Right forelimb (tissue), 1 donor: Measurements from ENCODE around the gene ZNF70.

Experiments
- DNase-seq: peaks from one replicate; pipeline ENCODE4 v3.0.0-alpha.2; 2018

ZNF70 gene

DNA sequence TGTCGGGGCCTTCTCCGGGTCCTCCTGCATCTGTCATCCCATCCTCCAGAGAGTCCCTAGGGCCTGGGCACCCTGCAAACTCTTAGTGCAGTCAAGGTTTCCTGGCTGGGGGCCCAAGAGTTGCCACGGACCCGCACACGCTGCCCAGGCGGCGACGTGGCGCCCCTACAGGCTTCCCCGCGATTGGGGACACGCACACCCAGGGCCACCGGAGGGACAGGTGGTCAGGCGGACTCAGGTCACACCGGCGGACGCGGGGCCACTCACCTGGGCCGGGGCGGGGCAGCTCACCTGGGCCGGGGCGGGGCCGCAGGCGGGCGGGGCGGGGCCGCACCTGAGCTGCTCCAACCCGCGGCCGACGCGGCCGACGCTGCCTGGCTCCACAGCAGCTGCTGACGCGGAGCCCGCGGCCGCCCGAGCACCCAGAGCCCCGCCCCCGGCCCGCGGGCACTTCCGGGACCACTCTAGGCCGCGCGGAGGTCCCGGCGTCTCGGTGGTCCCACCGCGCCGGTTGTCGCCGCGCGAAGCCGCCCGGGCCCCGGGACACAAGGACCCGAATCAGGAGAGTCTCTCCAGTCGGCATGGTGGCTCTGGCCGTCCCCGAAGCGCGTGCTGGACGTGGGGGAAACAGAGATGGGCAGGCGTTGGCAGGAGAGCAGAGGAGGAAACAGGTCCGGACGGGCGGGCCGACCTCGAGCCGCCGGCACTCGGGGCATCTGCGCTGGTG is at the start of gene ZNF70:
Gene ZNF70, minus strand, starts transcription at position 399 of the 727 bp plus-strand sequence. CDS start 5,972 bp downstream, outside the sequence.
- DNase-seq, result peak; percentile 92

DNA sequence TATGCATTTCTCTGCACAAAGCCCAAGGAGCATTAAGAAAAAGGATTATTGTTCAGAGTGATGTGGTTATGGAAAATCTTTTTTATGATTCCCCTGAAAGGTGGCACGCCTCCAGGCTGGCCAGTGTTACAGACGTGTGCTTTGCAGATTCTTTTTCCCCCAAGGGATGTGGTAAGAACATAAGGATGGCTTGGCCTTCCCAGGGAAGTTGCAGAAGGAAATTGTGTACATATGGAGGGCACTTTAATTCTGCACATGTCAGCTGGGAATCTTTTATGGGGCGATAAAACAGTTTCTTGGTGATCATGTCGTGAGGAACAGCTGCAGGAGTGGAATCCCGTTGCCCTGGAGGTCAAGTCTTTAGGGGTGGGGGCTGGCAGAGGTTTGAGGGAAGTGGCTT is 45.5 kb upstream of the ZNF70 start:
- DNase-seq, result no peak

- no peak for DNase-seq
Observed at GRCh38 chr22:23793326-23793725, 42.4 kb upstream of the ZNF70 start.

GRCh38 chr22:23791738-23792645 is 41.1 kb upstream of the ZNF70 start:
- DNase-seq, result no peak

GRCh38 chr22:23790819-23791737 is 40.2 kb upstream of the ZNF70 start:
- DNase-seq, result peak; percentile 70

DNA sequence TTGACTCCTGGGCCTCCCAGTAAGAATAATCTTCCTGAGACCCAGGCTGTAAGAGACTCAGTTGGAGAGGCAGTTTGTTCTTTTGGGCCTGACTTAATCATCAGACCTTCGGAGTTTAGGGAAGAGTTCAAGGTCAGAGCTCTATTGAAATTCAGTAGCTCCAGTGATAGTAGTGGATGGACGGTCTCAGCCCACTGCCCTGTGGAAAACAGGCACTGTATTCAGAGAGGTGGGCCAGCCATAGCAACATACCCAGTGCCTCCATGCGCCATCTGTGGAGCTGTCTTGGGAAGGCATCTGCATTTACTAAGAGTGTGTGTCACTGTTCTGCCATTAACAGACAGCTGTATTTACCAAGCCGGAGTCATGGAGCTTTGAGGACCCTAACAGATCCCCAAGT is 38.7 kb upstream of the ZNF70 start:
- DNase-seq, result no peak

- DNase-seq, result no peak
Observed at GRCh38 chr22:23789121-23789520, 38.2 kb upstream of the ZNF70 start.

DNA sequence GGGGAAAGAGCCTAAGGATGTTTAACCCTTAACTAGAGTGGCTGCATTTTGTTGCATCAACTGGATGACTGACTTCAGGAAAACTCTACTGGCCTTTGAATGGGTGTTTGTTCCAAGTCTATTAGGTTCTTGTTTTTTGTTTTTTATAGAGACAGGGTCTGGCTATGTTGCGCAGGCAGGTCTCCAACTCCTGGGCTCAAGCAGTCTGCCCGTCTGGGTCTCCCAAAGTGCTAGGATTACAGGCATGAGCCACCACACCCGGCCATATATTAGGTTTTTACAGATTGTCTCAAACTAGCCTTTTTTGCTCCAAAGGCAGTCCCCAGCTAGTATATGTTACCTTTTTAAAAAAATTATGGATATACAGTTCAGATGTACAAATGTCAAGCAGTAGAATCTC is 37.0 kb upstream of the ZNF70 start:
- DNase-seq, result no peak

DNA sequence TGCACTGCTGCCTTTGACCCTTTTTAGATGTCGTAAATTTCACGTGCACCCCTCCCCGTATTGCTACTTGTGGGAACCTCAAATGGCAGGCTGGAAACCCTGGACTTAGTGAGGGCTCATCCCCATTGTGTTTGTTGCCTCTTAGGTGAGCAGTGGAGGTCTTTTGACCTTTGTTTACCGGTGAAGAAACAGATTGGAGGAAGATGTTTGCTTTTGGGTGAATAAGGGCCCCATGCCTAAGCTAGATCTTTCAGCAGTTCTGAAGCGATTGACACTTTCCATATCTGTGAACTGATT is 36.6 kb upstream of the ZNF70 start:
- no peak for DNase-seq

DNA sequence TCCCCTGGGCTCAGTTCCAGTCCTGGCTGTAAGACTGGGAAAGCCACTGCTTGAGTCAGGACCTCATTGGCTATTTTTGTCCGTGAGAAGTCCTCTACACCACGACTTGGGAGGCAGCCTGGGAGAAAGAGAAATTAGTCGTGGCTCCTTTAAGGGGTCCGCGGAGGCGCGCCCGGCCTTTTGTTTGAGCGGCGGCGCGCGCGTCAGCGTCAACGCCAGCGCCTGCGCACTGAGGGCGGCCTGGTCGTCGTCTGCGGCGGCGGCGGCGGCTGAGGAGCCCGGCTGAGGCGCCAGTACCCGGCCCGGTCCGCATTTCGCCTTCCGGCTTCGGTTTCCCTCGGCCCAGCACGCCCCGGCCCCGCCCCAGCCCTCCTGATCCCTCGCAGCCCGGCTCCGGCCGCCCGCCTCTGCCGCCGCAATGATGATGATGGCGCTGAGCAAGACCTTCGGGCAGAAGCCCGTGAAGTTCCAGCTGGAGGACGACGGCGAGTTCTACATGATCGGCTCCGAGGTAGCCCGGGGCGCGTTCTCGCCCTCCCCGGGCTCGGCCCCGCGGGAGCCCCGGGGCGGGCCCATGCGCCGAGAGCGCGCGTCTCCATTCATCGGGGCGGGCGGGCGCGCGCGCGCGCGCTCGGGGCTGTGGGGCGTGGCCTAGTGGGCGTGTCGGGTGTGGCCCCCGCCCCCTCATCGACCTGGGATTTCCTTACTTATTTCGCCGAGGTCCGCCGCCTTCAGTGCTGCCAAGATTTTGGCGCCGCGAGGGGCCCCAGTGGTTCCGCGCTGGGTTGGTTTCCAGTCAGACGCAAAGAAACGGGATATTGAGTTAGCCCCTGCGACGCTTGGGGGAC is 36.1 kb upstream of the ZNF70 start, which contains the start of gene SMARCB1:
Gene SMARCB1, plus strand, starts transcription at position 215 of the 848 bp plus-strand sequence. Its CDS starts 204 bp downstream, at position 419.
- DNase-seq, result peak; percentile 95

DNA sequence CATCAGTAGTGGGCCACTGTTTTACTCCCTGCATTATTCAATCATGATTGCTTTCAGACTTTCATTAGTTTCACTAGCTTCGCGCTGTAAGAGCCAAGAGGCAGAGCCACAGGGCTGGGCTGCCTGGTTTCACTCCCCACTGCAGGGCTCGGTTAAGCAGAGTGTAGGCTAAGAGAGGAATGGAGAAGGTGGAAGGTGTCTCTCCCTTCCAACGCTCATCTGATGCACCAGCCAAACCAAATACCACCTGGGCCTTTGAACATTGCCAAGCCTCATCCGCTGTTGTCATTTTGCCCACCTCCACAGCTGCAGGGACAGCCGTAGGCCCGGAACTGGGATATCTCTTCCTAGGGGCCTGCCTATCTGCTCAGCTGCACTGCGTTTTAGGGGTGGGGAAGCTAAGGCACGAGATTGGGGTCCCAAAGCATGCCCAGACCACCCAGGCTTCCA is 35.4 kb upstream of the ZNF70 start:
- no peak for DNase-seq

- DNase-seq, result no peak
Observed at GRCh38 chr22:23784215-23784732, 33.4 kb upstream of the ZNF70 start.

DNA sequence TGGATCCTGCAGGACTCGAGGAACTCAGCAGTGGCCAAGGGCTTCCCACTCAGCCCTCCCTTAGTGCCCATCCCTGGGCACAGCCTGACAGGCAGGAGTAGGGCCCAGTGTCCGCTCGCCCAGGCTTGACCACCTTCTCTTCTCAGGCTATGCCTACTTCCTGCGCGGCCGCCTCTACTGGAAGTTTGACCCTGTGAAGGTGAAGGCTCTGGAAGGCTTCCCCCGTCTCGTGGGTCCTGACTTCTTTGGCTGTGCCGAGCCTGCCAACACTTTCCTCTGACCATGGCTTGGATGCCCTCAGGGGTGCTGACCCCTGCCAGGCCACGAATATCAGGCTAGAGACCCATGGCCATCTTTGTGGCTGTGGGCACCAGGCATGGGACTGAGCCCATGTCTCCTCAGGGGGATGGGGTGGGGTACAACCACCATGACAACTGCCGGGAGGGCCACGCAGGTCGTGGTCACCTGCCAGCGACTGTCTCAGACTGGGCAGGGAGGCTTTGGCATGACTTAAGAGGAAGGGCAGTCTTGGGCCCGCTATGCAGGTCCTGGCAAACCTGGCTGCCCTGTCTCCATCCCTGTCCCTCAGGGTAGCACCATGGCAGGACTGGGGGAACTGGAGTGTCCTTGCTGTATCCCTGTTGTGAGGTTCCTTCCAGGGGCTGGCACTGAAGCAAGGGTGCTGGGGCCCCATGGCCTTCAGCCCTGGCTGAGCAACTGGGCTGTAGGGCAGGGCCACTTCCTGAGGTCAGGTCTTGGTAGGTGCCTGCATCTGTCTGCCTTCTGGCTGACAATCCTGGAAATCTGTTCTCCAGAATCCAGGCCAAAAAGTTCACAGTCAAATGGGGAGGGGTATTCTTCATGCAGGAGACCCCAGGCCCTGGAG is 32.6 kb upstream of the ZNF70 start:
- no peak for DNase-seq

DNA sequence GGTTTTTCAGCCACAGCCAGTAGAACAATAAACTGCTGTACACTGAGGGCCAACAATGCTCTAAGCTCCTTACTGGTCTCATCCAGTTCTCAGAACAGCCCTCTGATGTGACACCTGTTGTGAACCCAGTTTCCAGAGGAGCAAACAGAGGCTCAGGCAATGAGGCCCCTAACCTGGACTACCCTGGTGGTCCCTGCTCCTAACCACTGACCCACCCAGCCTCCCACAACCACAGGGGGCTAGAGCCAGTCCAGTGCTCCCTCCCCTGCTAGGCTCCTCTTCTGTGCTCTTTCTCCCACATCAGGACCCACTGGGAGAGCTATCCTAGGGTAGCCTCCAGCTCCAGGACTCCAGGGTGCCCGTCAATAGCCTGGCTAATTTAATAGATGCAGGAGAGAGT is 31.8 kb upstream of the ZNF70 start:
- DNase-seq, result no peak

DNA sequence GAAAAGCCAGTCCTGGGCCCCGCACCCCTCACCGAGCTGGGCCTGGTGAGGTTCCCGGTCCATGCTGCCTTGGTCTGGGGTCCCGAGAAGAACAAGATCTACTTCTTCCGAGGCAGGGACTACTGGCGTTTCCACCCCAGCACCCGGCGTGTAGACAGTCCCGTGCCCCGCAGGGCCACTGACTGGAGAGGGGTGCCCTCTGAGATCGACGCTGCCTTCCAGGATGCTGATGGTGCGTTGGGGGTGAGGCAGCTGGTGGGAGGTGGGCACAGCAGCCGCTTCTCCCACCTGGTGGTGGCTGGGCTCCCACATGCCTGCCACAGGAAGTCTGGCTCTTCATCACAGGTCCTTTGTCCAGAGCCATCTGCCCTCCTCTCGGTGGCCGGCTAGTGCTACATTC is 31.3 kb upstream of the ZNF70 start:
- DNase-seq, result no peak

DNA sequence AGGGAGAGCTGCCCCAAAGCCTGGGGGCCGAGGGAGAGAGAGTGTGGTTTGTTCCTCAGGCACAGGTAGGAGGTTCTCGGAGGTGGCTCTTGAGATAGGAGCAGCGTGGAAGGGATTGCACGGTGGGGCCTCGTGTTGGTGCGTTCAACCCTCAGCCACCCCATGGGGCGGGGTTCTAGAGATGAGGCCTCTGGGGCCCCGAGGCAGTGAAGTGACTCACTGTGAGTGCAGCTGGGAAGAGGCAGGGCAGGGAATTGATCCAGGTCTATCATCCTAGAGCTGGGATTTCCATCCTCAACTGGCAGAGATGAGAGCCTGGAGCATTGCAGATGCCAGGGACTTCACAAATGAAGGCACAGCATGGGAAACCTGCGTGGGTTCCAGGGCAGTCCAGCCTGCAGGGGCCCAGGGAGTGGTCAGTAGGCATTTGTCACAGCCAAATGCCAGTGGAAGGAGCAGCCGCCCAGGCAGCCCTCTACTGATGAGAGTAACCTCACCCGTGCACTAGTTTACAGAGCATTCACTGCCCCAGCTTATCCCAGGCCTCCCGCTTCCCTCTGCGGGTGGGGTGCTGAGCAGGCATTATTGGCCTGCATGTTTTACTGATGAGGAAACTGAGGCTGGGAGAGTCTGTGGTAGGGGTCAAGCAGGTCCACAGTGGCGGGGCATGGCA is 30.7 kb upstream of the ZNF70 start:
- no peak for DNase-seq

- DNase-seq, result no peak
Observed at GRCh38 chr22:23781065-23781464, 30.2 kb upstream of the ZNF70 start.

- DNase-seq, result no peak
Observed at GRCh38 chr22:23780146-23780748, 29.3 kb upstream of the ZNF70 start.

GRCh38 chr22:23779731-23780130 is 28.8 kb upstream of the ZNF70 start:
- DNase-seq, result no peak

GRCh38 chr22:23779083-23779482 is 28.2 kb upstream of the ZNF70 start:
- DNase-seq, result no peak
